ENCODE results near the gene TEKT1. TPM values are rescaled to one million over a fixed set of nuclear protein-coding genes. Genes with fewer than 3 reads are reported as not detected.
"Not testable (repeated sequence)": the region's sequence is repeated elsewhere in the genome, so short reads cannot be mapped to it uniquely, and the experiment has no call there.

Gene TEKT1
- total RNA-seq, 2 experiments from 2014 or later = not detected

GRCh38 chr17:6780001-6780400, 51.5 kb downstream of the TEKT1 start:
- DNase-seq (ENCODE audit: low spot score) = no peak
- Histone ChIP-seq H3K9me2 (ENCODE audit: insufficient read depth, low read length) (no peaks in the 10 kb centered on the region), H4K20me1 (ENCODE audit: insufficient read depth, low read length) (no peaks in the 10 kb centered on the region), H3K9me3 (ENCODE audit: low read length) (no peaks in the 10 kb centered on the region), H3K79me2 (ENCODE audit: insufficient read depth, low read depth, low read length) (no peaks in the 10 kb centered on the region), H3K27ac (ENCODE audit: low read depth, low read length, poor library complexity, severe bottlenecking) (no peak overlapping the region), H3K4me2 (ENCODE audit: low read length) (no peak overlapping the region), H3K4me1 (ENCODE audit: insufficient read depth, low read length, poor library complexity, severe bottlenecking) (no peaks in the 10 kb centered on the region), H2AFZ (ENCODE audit: low read length) (no peak overlapping the region), H3K36me3 (ENCODE audit: insufficient read depth, low read length) (no peaks in the 10 kb centered on the region), H3K4me3 (ENCODE audit: low read depth, low read length, poor library complexity, severe bottlenecking) (no peak overlapping the region)
- no TSS peak for BruUV-seq (replicated peaks)
- ChIA-PET CTCF (ENCODE audit: unreplicated experiment) (no interaction called here), POLR2A (no interaction called here)
- intact Hi-C loops (cut with micrococcal nuclease; ENCODE audit: unreplicated experiment) = no loop called here
- TF ChIP-seq EZH2phosphoT487 (IDR thresholded peaks at IDR 0.05; ENCODE audit: borderline replicate concordance, low read depth, low read length) = no peak
- TF ChIP-seq, protein P1, sequence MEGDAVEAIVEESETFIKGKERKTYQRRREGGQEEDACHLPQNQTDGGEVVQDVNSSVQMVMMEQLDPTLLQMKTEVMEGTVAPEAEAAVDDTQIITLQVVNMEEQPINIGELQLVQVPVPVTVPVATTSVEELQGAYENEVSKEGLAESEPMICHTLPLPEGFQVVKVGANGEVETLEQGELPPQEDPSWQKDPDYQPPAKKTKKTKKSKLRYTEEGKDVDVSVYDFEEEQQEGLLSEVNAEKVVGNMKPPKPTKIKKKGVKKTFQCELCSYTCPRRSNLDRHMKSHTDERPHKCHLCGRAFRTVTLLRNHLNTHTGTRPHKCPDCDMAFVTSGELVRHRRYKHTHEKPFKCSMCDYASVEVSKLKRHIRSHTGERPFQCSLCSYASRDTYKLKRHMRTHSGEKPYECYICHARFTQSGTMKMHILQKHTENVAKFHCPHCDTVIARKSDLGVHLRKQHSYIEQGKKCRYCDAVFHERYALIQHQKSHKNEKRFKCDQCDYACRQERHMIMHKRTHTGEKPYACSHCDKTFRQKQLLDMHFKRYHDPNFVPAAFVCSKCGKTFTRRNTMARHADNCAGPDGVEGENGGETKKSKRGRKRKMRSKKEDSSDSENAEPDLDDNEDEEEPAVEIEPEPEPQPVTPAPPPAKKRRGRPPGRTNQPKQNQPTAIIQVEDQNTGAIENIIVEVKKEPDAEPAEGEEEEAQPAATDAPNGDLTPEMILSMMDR (conservative IDR thresholded peaks at IDR 0.05; ENCODE audit: low read length) = no peak

DNA sequence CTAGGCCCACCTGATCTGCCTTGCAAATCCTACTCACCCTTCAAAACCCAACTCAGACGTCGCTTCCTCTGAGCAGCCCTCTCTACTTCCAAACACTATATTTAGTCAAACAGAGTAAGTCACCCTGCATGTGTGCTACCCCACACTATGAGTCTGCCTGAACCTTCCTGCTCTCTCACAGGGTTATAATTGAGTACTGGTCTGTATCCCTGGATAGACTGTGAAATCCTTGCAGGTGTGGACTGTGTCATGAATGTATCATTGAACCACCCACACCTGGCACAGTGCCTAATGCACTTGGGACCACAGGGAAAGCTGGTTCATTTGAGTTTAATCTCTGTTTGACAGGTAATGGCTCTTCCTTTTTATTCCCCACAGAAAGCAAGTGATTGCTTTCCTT, 52.1 kb downstream of the TEKT1 start:
- no peaks in the 10 kb centered on the region for H3K36me3 ChIP-seq (ENCODE audit: insufficient read depth, low read length)
- H3K4me1 ChIP-seq (ENCODE audit: insufficient read depth, low read length, poor library complexity, severe bottlenecking) = no peaks in the 10 kb centered on the region
- no TSS peak for BruUV-seq (replicated peaks)
- DNase-seq (ENCODE audit: low spot score) = no peak
- H3K9me2 ChIP-seq (ENCODE audit: insufficient read depth, low read length) = no peaks in the 10 kb centered on the region
- H3K4me2 ChIP-seq (ENCODE audit: low read length) = no peak overlapping the region
- ChIA-PET CTCF (ENCODE audit: unreplicated experiment) (no interaction called here), POLR2A (no interaction called here)
- no peak overlapping the region for H3K4me3 ChIP-seq (ENCODE audit: low read depth, low read length, poor library complexity, severe bottlenecking)
- H3K9me3 ChIP-seq (ENCODE audit: low read length) = no peaks in the 10 kb centered on the region
- TF ChIP-seq, protein P1 (conservative IDR thresholded peaks at IDR 0.05; ENCODE audit: low read length) = no peak
- no peak for TF ChIP-seq EZH2phosphoT487 (IDR thresholded peaks at IDR 0.05; ENCODE audit: borderline replicate concordance, low read depth, low read length)
- H3K27ac ChIP-seq (ENCODE audit: low read depth, low read length, poor library complexity, severe bottlenecking) = no peak overlapping the region
- intact Hi-C loops (cut with micrococcal nuclease; ENCODE audit: unreplicated experiment) = no loop called here
- no peak overlapping the region for H2AFZ ChIP-seq (ENCODE audit: low read length)
- H3K79me2 ChIP-seq (ENCODE audit: insufficient read depth, low read depth, low read length) = no peaks in the 10 kb centered on the region
- H4K20me1 ChIP-seq (ENCODE audit: insufficient read depth, low read length) = no peaks in the 10 kb centered on the region

GRCh38 chr17:6775871-6776405, 55.6 kb downstream of the TEKT1 start, which contains the start of gene FBXO39:
Gene FBXO39, plus strand, starts transcription at chr17:6776215. Its CDS starts 3,654 bp downstream, at chr17:6779869.
- no peak within 1 kb of the TSS for H3K4me3 ChIP-seq (ENCODE audit: low read depth, low read length, poor library complexity, severe bottlenecking)
- DNase-seq (ENCODE audit: low spot score) = no peak
- H3K4me2 ChIP-seq (ENCODE audit: low read length) = no peak within 1 kb of the TSS
- intact Hi-C loops (cut with micrococcal nuclease; ENCODE audit: unreplicated experiment) = no loop called here
- H2AFZ ChIP-seq (ENCODE audit: low read length) = no peak within 1 kb of the TSS
- no peaks in the 10 kb centered on the region for H3K9me3 ChIP-seq (ENCODE audit: low read length)
- ChIA-PET CTCF (ENCODE audit: unreplicated experiment) (no interaction called here), POLR2A (no interaction called here)
- no peak within 1 kb of the TSS for H3K27ac ChIP-seq (ENCODE audit: low read depth, low read length, poor library complexity, severe bottlenecking)
- no peaks in the 10 kb centered on the region for H3K36me3 ChIP-seq (ENCODE audit: insufficient read depth, low read length)
- H4K20me1 ChIP-seq (ENCODE audit: insufficient read depth, low read length) = no peaks in the 10 kb centered on the region
- H3K79me2 ChIP-seq (ENCODE audit: insufficient read depth, low read depth, low read length) = no peaks in the 10 kb centered on the region
- H3K9me2 ChIP-seq (ENCODE audit: insufficient read depth, low read length) = no peaks in the 10 kb centered on the region
- no peak for TF ChIP-seq EZH2phosphoT487 (IDR thresholded peaks at IDR 0.05; ENCODE audit: borderline replicate concordance, low read depth, low read length)
- TF ChIP-seq, protein P1 (conservative IDR thresholded peaks at IDR 0.05; ENCODE audit: low read length) = no peak
- BruUV-seq (replicated peaks) = no TSS peak
- no peaks in the 10 kb centered on the region for H3K4me1 ChIP-seq (ENCODE audit: insufficient read depth, low read length, poor library complexity, severe bottlenecking)

DNA sequence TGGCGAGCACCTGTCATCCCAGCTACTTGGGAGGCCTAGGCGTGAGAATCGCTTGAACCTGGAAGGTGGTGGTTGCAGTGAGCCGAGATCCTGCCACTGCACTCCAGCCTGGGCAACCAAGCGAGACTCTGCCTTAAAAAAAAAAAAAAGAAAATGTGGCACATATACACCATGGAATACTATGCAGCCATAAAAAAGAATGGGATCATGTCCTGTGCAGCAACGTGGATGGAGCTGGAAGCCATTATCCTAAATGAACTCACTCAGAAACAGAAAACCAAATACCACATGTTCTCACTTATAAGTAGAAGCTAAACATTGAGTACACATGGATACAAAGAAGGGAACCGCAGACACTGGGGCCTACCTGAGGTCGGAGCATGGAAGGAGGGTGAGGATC, 56.6 kb downstream of the TEKT1 start:
- H3K4me1 ChIP-seq (ENCODE audit: insufficient read depth, low read length, poor library complexity, severe bottlenecking); BruUV-seq (replicated peaks); H3K36me3 ChIP-seq (ENCODE audit: insufficient read depth, low read length); H4K20me1 ChIP-seq (ENCODE audit: insufficient read depth, low read length); H2AFZ ChIP-seq (ENCODE audit: low read length); H3K79me2 ChIP-seq (ENCODE audit: insufficient read depth, low read depth, low read length); DNase-seq (ENCODE audit: low spot score); H3K9me3 ChIP-seq (ENCODE audit: low read length); intact Hi-C loops (cut with micrococcal nuclease; ENCODE audit: unreplicated experiment); CTCF ChIA-PET (ENCODE audit: unreplicated experiment); H3K4me3 ChIP-seq (ENCODE audit: low read depth, low read length, poor library complexity, severe bottlenecking); H3K27ac ChIP-seq (ENCODE audit: low read depth, low read length, poor library complexity, severe bottlenecking); H3K9me2 ChIP-seq (ENCODE audit: insufficient read depth, low read length); H3K4me2 ChIP-seq (ENCODE audit: low read length); POLR2A ChIA-PET: not testable (repeated sequence)

Data from OCI-LY7 (cell line).